H1 (cell line): ENCODE data around the gene SCN10A.

Experiments used
- BACH1 ChIP-seq: IDR thresholded peaks from 2 replicates; pipeline ENCODE4 v1.6.1; 2012; ENCODE audit warnings: low read length, improper control_type of control experiment
- CEBPB ChIP-seq: IDR thresholded peaks from 2 replicates; pipeline ENCODE4 v1.6.1; 2012; ENCODE audit warnings: low read depth, low read length
- CTCF ChIP-seq, 3 experiments: IDR thresholded peaks; 1 replicate in 2 of 3; 2 replicates in 1 of 3; pipeline versions ENCODE4 v1.5.1 to v1.6.1; 2011; ENCODE audit warnings: low read length in 3 of 3, mild to moderate bottlenecking in 3 of 3, inconsistent platforms in 2 of 3, low read depth in 1 of 3, moderate library complexity in 1 of 3; ENCODE audit not compliant: insufficient read depth in 1 of 3; ENCODE audit errors: control extremely low read depth in 1 of 3
- EZH2 ChIP-seq: fragments of 200-600 bp; sonication (generic); IDR thresholded peaks from 2 replicates; pipeline ENCODE4 v1.7.1; 2012; ENCODE audit warnings: low read depth, mild to moderate bottlenecking, moderate library complexity, low read length, inconsistent platforms; ENCODE audit not compliant: severe bottlenecking
- JUN ChIP-seq: IDR thresholded peaks from 2 replicates; pipeline ENCODE4 v1.6.1; 2011; ENCODE audit warnings: low read depth, mild to moderate bottlenecking, improper control_type of control experiment, low read length
- KDM1A ChIP-seq: fragments of 200-600, 300-600 bp; sonication (generic); IDR thresholded peaks from 2 replicates; pipeline ENCODE4 v1.7.1; 2016; ENCODE audit warnings: mild to moderate bottlenecking, low read length, borderline replicate concordance
- MAFK ChIP-seq: IDR thresholded peaks from 2 replicates; pipeline ENCODE4 v1.6.1; 2012; ENCODE audit warnings: low read depth, mild to moderate bottlenecking, improper control_type of control experiment, low read length
- MAX ChIP-seq: IDR thresholded peaks from 2 replicates; pipeline ENCODE4 v1.6.1; 2012; ENCODE audit warnings: inconsistent platforms
- NRF1 ChIP-seq: IDR thresholded peaks from 2 replicates; pipeline ENCODE4 v1.6.1; 2011; ENCODE audit warnings: mild to moderate bottlenecking, low read depth, low read length, improper control_type of control experiment
- POLR2A ChIP-seq, 2 experiments: IDR thresholded peaks; 1 replicate in 1 of 2; 2 replicates in 1 of 2; pipeline ENCODE4 v1.6.1; 2011; ENCODE audit warnings: low read depth in 2 of 2, low read length in 2 of 2, mild to moderate bottlenecking in 2 of 2; ENCODE audit errors: control extremely low read depth in 1 of 2
- POLR2AphosphoS5 ChIP-seq: IDR thresholded peaks from 2 replicates; pipeline ENCODE4 v1.6.1; 2011; ENCODE audit warnings: low read depth, low read length
- SAP30 ChIP-seq: fragments of 300-600 bp; sonication (generic); IDR thresholded peaks from 2 replicates; pipeline ENCODE4 v1.7.1; 2012; ENCODE audit warnings: low read length, moderate library complexity, mild to moderate bottlenecking, inconsistent platforms; ENCODE audit not compliant: insufficient read depth, insufficient replicate concordance
- SP1 ChIP-seq: IDR thresholded peaks from 2 replicates; pipeline ENCODE4 v1.6.1; 2011; ENCODE audit warnings: low read depth, low read length
- USF2 ChIP-seq: IDR thresholded peaks from 2 replicates; pipeline ENCODE4 v1.6.1; 2011; ENCODE audit warnings: low read length, improper control_type of control experiment

- no peak for TF ChIP-seq MAX
- TF ChIP-seq POLR2AphosphoS5: no peak
- no peak for TF ChIP-seq CTCF (IDR thresholded peaks at IDR 0.05; ENCODE audit: control extremely low read depth in 1 of 3, insufficient read depth in 1 of 3, low read depth in 1 of 3, low read length in 3 of 3)
- no peak for TF ChIP-seq SAP30
- TF ChIP-seq EZH2: no peak
- no peak for TF ChIP-seq NRF1
- TF ChIP-seq CEBPB: no peak
- no peak for TF ChIP-seq JUN
- TF ChIP-seq KDM1A: no peak
- TF ChIP-seq POLR2A (IDR thresholded peaks at IDR 0.05; ENCODE audit: control extremely low read depth in 1 of 2, low read depth in 2 of 2, low read length in 2 of 2): no peak
- no peak for TF ChIP-seq MAFK
- no peak for TF ChIP-seq USF2
- no peak for TF ChIP-seq BACH1
- no peak for TF ChIP-seq SP1
Measured at GRCh38 chr3:38706961-38707360, 109.1 kb downstream of the SCN10A start.
